Stimulated activated CD4-positive, alpha-beta T cell treated with anti-CD3 and anti-CD28 coated beads, Interleukin-12 subunit alpha, Interleukin-12 subunit beta, amount 100 ng/mL, for 48 hours (primary cell): ENCODE data around the gene OLFML1.

ENCODE experiments used
- DNase-seq, 3 donors: peaks; one replicate each; pipeline ENCODE4 v3.0.0-alpha.2; 2020; ENCODE audit warnings: low read depth in 2 of 3, low spot score in 1 of 3

OLFML1 gene

DNA sequence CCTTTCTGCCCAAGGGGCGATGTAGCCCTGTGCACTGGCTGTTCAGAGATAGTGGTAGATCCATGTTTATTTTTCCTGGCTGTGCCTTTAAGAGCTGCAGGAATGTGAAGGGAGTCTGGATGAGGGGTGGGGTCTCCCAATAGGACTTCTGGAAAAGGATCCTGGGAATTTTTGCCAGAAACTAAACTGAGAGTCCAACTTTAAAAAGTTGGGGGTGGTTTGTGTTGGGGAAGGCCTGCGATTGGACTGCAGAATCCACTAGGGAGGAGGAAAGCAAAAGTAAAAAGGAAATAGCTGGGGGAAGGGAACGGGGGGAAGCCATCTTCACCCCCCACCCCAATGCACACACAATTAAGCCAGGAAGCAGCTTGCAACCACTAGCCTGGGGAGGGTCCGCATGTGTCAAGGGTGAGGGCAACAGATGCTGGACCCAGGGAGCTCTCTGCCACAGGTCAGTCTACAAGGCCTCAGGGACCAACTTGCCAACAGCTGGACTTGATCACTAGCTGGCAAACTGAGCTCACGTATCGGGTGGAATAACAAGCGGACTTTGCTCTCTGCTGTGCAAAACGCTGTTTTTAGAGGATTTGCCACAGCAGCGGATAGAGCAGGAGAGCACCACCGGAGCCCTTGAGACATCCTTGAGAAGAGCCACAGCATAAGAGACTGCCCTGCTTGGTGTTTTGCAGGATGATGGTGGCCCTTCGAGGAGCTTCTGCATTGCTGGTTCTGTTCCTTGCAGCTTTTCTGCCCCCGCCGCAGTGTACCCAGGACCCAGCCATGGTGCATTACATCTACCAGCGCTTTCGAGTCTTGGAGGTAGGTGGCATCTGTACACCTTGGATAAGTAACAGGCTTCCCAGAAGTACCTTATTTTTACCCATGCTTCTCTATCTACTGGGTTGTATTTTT, at the start of gene OLFML1:
TSS of gene OLFML1 (plus strand) at position 321 of the 912 bp plus-strand sequence. CDS start at position 691, 370 bp downstream.
- no peak for DNase-seq

GRCh38 chr11:7436146-7436545, 49.2 kb upstream of the OLFML1 start:
- no peak for DNase-seq

DNA sequence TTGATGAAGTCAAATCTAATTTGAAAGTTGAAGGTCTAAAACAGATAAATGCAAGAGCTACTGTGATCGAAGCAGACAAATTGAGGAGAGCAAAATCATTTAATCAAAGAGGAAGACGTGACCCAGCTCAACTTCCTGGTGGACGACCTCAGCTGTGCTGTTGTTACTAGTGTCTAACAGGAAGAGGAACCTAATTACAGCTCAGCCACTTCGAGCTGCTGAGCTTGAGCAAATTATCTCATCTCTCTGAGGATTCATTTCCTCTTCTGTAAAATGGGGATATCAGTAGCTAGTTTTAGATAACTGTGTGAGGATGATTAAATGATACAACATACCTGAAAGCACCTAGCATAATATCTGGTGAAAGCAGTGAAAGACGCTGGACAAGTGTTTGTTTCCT, 48.6 kb upstream of the OLFML1 start:
- peak in 1 of 3 donors; percentile 2 for DNase-seq

GRCh38 chr11:7437696-7438095, 47.6 kb upstream of the OLFML1 start:
- no peak for DNase-seq

DNA sequence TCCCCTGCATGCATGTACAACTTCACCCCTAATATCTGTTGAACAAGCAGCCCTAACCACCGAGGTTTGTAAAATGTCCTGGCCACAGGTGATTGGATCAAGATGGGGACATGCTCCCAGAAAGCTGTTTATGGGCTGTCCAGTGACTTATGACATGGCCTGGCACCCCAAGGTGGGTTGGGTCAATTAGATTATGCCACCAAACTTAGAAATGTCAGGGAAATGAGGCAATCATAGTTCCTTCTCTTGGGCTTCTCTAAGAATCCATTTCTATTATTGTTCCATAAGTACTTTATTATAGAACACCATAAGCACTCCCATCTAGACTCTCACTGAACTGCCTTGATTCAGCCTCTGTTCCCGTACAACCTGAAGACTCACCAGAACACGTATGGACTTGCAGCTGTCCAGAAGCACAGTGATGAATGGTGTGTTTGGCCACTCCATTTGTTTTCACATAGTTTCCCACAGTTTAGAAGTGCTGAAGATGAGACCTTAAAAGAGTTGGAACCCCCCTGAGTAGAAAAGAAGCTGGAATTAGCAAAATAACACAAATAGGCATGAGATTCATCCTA, 45.5 kb upstream of the OLFML1 start:
- no peak for DNase-seq

DNA sequence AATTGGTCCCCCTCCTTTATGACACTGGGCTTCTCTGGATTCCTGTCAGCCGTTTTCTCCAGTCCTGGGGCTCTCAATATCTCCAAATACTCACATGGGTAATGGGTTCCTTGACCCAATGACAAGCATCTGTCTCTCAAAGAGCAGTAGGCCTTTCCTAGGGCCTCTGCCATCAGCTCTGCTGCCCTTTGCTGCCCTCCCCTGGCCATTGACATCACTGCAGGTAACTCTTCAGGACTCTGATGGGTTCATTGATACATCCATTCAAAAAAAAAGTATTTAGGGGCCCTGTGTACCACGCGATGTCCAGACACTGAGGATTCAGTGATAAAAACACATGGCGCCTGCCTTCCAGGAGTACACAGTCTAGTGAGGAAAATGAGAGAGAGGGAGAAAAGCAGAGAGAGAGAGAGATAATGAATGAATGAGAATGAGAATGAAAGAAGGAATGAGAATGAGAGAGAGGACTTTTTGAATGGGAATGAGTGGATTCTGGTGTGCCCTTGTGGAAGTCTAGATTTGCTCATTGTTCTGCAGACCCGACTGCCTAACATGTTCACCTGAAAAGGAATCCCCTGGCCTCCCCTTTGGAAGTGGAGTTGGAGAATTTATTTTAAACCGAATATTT, 42.6 kb upstream of the OLFML1 start:
- DNase-seq = peak; percentile 58 to 74 (median 63)

GRCh38 chr11:7444091-7444981, 41.0 kb upstream of the OLFML1 start:
- DNase-seq = no peak

DNA sequence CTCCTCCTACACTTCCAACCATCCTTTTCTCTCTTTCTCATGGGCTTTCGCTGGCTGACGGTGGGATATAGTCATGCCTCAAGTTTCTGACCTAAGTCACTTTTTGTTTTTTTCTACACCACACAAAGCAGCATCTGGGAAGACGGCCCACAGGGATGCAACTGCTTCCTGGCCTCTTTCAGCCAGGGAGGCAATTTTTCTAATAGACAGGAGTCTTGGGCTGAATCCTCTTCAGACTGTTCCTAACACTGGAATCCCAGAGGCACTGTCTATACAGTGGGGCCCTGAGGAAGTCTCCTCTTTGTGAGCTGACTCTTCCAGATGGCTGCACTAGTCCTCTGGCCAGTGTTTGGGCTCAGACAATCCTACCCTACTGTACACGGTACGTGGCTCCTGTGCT, 39.7 kb upstream of the OLFML1 start:
- no peak for DNase-seq

GRCh38 chr11:7448201-7448600, 37.1 kb upstream of the OLFML1 start:
- DNase-seq = no peak

DNA sequence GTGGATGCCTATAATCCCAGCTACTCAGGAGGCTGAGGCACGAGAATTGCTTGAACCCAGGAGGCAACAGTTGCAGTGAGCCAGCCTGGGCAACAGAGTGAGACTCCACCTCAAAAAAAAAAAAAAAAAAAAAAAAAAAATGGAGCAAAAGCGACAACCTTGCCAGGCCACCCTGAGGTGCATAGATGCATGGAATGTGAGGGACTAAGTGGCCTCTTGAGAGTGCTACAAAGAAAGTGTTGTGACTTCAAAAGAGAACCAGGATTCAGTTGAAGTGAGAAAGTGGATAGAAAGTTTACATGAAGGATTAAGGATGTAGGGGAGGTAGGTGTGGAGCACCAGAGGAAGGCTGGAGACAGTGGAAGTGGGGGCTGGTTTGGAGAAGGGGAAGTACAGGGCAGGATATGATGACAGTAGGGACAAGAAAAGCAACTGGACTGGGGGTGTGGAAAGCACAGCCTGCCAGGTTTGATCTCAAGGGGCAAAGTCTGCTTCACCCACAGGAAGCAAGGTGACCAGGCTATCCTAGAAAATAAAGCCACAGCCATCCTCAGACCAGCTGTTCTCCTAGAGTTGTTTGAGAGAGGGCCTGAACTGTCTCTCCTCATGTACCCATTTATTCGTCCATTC, 36.0 kb upstream of the OLFML1 start:
- no peak for DNase-seq

DNA sequence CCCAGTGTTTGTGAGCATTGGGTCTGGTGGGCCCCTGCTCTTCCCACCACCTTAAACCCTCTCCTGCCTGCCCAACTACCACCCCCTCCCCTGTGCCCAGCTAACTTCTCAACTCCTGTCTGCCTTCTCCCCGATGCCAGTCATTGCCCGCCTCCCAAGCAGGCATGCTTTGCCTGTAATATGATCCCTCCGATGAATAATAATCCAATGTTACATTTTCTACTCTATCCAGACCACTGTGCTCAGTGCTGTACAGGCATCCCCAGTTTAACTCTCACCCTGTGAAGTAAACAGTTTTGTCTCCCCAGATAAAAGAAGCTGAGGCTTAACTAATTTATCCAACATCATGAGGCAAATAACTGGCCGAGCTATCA, 35.5 kb upstream of the OLFML1 start:
- no peak for DNase-seq

GRCh38 chr11:7450836-7451235, 34.5 kb upstream of the OLFML1 start:
- no peak for DNase-seq

DNA sequence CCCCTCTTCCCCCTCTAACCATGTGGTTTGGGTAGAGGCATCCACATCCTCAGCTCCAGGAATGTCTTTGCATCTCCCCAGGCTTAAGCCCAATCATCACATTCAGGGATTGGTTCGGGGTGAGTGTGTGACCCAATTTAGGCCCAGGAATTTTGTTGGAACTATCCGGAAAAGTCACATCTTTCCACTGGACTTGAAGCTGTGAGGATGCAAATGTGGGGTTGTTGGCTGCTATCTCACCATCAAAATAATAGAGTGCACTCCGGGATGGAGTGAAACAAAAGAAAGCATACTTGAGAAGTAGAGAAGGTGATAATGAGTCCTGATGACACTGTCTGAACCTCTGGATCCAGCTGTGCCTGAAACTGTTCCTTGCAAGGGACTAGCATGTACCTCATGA, 33.8 kb upstream of the OLFML1 start:
- DNase-seq = no peak

DNA sequence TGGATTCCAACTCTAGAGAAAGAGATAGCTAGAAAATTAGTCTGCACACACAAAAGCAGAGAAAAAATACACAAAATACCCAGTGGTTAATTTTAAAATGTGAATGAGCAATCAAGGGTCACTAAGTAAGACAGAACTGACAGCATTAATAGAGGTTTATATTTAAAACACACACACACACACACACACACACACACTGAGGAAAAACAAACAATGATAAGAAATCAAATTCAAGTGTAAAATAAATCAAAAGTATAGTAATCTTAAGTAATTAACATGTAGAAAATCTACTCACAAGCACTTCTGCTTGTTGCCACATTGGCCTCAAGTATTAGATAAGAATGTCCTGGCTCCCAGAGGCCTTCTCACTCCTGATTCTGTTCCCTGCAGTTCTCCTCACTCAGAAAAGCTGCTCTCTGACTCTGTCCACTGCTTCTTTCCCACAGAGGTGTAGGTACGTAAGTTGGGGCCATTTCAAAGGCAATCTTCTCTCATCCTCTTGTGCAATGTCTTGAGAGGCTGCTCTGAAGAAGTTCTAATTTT, 33.3 kb upstream of the OLFML1 start:
- DNase-seq = no peak

- no peak for DNase-seq
These were observed 30.5 kb upstream of the OLFML1 start for GRCh38 chr11:7454854-7455253.

GRCh38 chr11:7457211-7457610, 28.1 kb upstream of the OLFML1 start:
- no peak for DNase-seq

GRCh38 chr11:7462706-7463105, 22.6 kb upstream of the OLFML1 start:
- no peak for DNase-seq

- DNase-seq = no peak
These were observed 17.7 kb upstream of the OLFML1 start for GRCh38 chr11:7467652-7468051.

DNA sequence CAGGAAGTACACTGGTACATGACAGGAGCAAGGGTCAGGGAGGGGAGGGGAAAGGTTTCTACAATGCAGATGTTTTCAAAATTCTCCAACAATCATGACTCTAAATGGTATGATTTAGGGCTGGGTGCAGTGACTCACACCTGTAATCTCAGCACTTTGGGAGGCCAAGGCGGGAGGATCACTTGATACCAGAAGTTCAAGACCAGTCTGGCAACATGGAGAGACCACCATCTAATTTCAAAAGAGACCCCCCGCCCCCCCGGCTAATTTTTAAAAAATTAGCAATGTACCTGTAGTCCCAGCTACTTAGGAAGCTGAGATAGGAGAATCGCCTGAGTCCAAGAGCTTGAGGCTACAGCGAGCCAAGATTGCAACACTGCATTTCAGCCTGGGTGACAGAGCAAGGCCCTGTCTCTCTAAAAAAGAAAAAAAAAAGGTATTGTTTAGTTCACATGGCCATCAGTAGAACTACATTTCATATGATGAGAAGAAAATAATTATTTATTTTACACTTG, 15.9 kb upstream of the OLFML1 start:
- DNase-seq = no peak

- DNase-seq = no peak
These were observed 14.2 kb upstream of the OLFML1 start for GRCh38 chr11:7471071-7471470.
